H1 (cell line): ENCODE measurements around the gene SOCS4. TPM values are rescaled to one million over a fixed set of nuclear protein-coding genes. Genes with fewer than 3 reads are reported as not detected.

Source experiments
- KDM1A ChIP-seq: fragments of 200-600, 300-600 bp; sonication (generic); IDR thresholded peaks from 2 replicates; pipeline ENCODE4 v1.7.1; 2016; ENCODE audit warnings: mild to moderate bottlenecking, low read length, borderline replicate concordance
- polyA plus RNA-seq, 7 experiments: library from polyadenylated mRNA; depleted of rRNA in 3 of 7; stranded (reverse) in 5 of 7; unstranded in 2 of 7; fragments of >200 nt in 5 of 7; fragments of 200-250 nt in 2 of 7; gene quantifications; 1 replicate in 5 of 7; 2 replicates in 1 of 7; 4 replicates in 1 of 7; pipeline versions ENCODE4 v1.2.1 to v1.2.3, GENCODE V29; 2011 to 2013; ENCODE audit warnings: missing spikeins in 2 of 7, mixed read lengths in 2 of 7
- total RNA-seq: library from RNA; stranded (reverse); fragmentation: NEBNext Ultra II Directional; extraction: Animal tissue kit (Norgen Biotek cat#: 25700); gene quantifications from 2 replicates; pipeline ENCODE4 v1.2.1, GENCODE V29; 2021

SOCS4 gene
- total and polyA plus RNA-seq, 2 of the 8 experiments (the other 6 are each of a cell fraction or from before 2014, with no cell fraction given) = 5.5 to 31.5 TPM

DNA sequence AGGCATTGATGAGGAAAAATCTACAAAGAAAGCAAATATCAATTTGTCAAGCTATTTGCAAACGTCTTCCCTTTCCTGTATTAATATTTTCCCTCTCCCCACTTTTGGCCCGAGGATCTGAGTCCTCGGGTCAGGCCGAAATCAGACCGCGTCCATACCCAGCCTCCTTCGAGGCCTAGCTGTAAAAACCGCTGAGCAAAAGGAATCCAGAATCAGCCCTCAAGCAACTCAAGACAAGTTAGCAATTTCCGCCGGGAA is 24.1 kb downstream of the SOCS4 start (continued):
- no peak for TF ChIP-seq KDM1A
